LoVo (cell line): ENCODE measurements around the gene GALNTL6.
A peak's percentile ranks its signal among the peaks of the same experiment; 100 is the strongest.

Experiments
- DNase-seq: peaks from one replicate; pipeline ENCODE4 v3.0.0-alpha.2; 2016; ENCODE audit warnings: low spot score

The GALNTL6 gene

DNA sequence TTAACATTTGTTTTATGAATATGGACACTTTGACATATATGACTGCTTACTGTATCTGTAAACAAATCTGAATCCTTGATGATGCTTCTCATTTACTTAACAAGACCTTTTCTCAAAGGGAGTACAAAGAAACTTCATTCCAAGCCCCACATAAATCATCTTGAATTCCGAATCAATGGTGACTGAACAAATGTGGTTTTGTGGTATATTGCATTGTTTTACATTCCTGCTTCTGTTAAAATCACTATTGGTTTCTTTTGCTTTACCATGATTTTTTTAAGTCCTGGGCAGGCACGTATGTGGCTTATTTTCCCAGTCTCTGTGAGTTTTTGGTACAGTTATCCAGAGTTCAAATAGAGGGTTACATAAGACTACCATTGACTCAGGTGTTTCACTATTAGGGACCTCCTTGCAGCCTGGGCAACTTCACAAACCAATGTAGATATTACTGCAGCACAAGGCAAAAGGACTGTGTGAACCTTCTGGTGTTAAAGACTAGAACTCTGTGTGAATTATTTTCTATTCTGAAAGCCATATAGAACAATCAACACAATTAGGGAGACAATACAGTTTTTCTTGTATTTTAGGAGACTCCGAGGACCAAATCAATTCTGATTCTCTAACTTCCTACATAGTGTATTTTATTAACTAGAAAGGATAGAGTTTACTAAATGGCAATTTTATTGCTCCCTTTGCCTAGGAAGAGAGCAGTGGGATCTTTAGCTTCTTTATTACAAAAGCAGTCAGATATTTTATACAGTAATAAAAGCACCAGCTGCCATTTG, 196.4 kb downstream of the GALNTL6 start:
- DNase-seq, result no peak

GRCh38 chr4:172011196-172011595, 198.0 kb downstream of the GALNTL6 start:
- DNase-seq, result no peak

DNA sequence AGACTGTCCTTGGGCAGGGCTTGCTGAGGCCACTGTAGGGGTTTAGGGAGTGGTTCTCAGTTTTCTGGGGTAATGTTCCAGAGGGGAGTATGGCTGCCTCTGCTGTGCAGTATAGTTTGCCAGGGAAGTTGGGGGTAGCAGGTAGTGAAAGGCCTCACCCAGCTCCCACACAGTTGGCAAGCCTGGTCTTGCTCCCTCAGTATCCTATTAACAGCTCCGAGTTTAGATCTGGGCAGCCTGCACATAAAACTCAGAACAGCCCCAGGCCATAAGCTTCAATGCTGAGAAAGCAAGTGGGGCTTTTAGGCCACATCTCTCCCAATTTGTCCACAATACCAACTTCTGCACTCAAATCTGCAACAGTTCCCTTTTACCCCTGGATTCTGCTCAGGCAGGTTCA, 205.2 kb downstream of the GALNTL6 start:
- DNase-seq, result no peak

GRCh38 chr4:172035562-172035961, 222.4 kb downstream of the GALNTL6 start:
- DNase-seq, result no peak

DNA sequence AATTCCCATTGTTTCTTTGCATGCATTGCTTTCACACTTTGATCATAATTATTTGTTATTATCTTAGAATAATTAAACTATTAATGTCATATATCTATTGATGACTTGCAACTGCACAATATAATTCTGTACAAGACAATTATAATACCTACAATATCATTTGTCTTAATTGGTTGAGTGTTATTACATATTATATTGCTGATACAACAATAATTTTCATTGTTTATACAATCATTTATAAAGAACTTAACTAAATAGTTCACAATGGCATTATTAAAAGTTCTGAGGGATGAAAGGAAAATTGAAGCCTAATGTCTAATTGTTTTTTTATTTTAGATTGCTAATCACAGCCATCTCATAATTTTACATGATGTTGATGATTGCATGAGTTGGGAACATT, 227.6 kb downstream of the GALNTL6 start:
- DNase-seq, result no peak

DNA sequence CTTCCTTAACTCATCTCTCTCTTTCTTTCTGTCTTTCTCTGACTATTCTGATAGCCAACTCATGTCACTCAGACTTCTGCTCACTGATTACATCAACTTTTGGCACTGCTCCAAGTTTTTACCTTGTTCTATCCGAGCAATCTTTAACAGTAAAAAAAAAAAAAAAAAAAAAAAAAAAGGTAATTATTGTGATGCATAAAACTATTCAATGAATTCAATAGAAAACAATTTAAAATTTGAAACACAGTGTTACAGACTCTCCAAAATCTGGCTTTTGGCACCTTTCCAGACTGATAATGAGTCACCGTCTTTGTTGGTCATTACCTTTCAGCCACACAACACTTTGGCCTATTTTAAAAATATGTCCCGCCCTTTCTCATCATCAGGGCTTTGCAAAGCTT, 229.5 kb downstream of the GALNTL6 start:
- peak; percentile 52 for DNase-seq

DNA sequence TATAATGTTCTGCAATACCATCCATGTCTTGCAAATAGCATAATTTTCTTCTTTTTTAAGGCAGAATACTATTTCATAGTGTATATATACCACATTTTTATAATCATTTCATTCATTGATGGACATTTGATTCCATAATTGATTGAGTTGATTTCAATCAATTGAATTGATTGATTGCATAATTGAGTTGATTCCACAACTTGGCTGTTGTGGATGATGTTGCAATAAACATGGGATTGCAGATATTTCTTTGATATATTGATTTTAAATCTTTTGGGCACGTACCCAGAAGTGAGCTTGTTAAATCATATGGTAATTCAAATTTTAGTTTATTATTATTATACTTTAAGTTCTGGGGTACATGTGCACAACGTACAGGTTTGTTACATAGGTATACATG, 232.8 kb downstream of the GALNTL6 start:
- DNase-seq, result no peak

DNA sequence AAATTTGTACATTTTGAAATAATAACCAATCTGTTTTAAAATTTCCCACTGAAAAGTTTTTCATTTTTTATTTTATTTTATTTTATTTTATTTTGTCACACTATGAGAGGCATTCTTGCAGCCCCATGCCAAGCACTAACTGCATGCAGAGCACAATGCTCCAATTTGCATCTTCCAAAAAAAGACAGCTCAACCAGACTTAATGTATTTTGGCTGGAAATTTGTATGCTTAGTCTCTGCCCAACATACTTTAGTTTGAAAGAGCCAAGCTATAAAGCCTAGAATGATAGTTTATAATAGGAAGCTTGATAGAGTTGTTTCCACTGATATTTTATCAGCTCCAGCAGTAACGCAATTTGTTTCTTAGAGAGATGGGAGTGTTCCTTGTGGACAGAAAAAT, 235.5 kb downstream of the GALNTL6 start:
- DNase-seq, result no peak

GRCh38 chr4:172050911-172051310, 237.7 kb downstream of the GALNTL6 start:
- no peak for DNase-seq

DNA sequence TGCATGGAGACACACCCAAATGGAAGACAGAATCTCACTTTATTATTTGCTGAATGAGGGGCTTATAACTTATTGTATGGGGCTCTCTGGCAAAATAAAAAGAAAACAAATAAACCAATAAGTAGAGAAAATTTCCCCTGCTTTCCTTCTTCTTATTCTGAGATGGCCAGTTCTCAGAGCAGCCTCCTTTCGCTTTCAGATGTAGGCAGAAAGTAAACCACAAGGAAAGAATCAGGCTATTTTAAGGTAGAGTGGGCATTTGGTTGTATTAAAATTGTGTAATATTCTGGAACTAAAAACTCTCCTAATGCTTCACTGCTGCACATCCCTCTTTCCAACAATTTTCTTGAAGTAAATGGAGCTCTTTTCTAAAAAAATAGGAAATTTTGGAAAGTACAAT, 241.8 kb downstream of the GALNTL6 start:
- no peak for DNase-seq

- no peak for DNase-seq
These were observed 242.3 kb downstream of the GALNTL6 start for GRCh38 chr4:172055498-172055897.

- DNase-seq, result no peak
These were observed 248.0 kb downstream of the GALNTL6 start for GRCh38 chr4:172061204-172061603.

DNA sequence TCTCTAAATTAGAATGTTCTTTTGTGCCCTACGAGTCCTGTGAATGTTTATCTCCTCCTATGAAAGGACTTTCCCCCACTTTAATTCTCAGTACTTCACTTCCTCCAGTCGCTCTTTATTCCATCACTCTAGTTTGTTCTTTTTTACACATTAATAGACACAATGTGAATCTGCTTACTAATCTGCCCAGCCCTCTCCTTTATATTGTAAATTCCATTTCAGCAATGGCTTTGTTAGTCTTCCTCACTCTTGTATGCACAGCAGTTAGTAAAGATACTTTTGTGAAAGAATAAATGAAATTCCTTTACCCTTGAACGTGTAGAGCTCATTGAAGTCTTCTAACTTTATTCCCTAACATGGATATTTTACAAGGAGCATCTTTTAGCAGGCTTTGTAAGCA, 255.3 kb downstream of the GALNTL6 start:
- no peak for DNase-seq

- DNase-seq, result no peak
These were observed 260.4 kb downstream of the GALNTL6 start for GRCh38 chr4:172073590-172073989.

DNA sequence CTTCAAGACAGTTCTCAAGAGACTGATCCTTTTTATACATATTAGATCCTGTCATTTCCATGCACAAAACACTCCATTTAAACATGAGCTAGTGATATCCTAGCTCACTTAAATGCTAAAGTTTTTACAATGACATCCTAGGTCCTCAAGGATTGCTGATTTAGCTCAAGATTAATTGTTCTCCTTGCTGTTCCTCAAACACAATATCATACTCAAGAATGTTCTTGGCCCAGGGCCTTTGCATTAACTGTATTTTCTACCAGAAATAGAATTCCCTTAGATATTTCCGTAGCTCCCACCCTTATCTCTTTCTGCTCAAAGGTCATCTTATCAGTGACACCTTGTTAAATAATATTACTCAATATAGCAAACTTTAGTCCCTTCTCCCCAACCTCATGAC, 270.1 kb downstream of the GALNTL6 start:
- no peak for DNase-seq

DNA sequence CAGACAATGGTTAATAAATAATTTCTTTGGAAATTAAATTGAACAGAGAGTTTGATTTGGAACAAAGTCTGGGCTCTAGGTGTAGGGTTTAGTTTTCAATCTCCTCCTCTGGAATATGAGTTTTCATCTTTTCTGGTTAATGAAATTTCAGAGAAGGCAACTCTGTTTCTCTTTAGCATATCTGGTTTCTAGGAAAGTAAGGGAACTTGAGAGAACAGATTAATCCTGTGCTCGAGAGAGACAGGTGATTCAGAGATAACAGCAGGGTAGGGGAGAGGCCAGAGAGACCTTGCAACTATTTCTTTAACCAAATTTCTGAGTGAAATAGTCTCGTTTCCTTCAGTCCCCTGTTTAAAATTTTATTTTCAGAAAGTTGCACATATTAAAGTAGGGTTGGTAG, 275.4 kb downstream of the GALNTL6 start:
- DNase-seq, result no peak

DNA sequence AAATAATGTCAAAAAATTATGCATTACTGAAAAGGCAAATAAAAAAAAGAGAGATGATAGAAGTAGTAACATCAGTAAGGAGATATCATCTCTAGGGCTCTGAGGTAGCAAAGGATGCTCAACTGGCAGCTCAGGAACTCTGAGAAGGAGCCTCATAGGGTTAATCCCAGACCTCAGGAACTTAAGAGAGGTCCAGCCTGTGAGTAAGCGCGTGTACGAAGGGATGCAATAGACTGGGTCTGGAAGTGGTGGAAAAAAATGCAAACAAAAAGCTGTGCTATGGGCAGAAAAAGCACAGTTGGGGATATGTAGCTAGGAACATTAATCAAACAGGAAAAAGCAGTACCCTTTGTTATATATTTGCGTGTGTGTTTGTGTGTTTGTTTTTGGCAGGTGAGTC, 282.0 kb downstream of the GALNTL6 start:
- DNase-seq, result no peak

GRCh38 chr4:172096786-172097185, 283.6 kb downstream of the GALNTL6 start:
- no peak for DNase-seq

GRCh38 chr4:172099376-172099775, 286.2 kb downstream of the GALNTL6 start:
- DNase-seq, result no peak

DNA sequence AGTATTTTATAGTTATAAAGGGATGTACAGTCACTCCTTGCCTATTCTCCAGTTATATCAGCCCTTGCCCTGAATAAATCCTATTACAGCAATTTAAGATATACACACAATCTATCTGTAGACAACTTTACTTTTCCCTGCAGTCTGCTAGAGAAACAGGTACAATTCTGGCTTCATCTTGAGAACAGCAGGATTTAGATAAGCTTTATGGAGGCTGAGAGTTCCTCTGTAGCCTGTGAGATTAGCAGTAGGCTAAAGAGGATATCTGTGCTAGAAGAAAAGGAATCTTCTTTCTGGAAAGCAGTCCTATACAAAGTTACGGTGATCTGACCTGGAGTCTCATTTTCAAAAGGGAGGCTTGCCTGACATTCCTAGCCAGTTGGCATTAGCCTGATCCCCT, 290.3 kb downstream of the GALNTL6 start:
- no peak for DNase-seq

DNA sequence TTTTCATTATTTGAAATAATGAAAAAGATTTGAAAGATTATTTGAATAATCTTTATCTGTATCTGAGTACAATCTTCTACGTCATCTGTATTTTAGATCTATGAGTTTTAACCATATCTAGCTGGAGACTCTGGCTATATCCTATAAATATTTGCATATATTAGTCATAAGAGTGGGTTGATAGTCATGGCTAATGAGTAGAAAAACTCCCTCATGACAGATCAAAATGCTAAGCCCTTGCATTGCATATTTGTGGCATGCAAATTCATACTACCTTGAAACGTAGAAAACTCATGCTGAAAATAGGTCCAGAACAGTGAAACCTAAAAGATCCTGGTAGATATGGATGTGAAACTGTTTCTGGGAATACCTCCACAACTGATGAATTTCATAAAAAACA, 291.3 kb downstream of the GALNTL6 start:
- no peak for DNase-seq

GRCh38 chr4:172105918-172106317, 292.7 kb downstream of the GALNTL6 start:
- no peak for DNase-seq

- no peak for DNase-seq
These were observed 296.3 kb downstream of the GALNTL6 start for GRCh38 chr4:172109466-172109865.

DNA sequence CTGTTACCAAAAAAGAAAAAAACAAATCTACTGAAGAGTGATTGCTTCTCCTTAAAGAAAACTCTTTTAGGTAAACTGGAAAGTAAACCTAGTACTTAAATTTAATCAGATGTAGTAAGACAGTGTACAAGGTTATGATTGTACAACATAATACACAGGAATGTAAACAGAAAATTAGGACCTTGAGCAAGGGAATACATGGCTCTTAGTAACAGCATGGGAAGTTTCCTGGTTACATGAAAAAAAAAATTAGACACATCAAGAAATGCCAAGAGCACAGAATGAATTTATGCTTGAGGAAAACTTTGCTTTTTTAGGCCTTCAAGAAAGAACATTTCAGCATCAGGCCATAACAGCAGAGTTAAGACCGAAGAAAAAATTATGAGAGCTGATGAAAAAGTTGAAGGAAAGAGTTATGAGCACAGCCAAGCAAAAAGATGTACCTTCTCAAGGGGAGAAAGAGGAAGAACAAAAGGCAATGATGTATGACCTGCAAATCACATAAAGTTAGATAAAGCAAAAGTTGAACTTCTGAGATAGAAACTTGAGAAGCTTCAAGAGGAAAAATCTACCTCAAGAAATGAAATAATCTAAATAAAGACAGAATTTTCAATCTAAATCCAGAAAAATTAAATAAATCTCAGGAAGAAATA, 311.6 kb downstream of the GALNTL6 start:
- DNase-seq, result no peak
